Activated T-helper 1 cell treated with anti-CD3 and anti-CD28 coated beads, Interleukin-12 subunit alpha, Interleukin-12 subunit beta, Interleukin-2, Interleukin-4 antibody, amounts not matched to agents 30 ng/mL and 10 ng/mL and 1 ng/mL, durations not matched to agents 14 hours and 24 hours and 36 hours (primary cell): ENCODE data around the gene DGKD. TPM values are rescaled to one million over a fixed set of nuclear protein-coding genes. Genes with fewer than 3 reads are reported as not detected.
A peak's percentile ranks its signal among the peaks of the same experiment; 100 is the strongest.

Source experiments
- DNase-seq: peaks from one replicate; pipeline ENCODE4 v3.0.0; 2021; ENCODE audit warnings: low spot score
- H3K27ac Mint-ChIP-seq: one replicate; pipeline ENCODE4 v1.8.0; 2021; ENCODE audit warnings: mild to moderate bottlenecking, mixed read lengths
- H3K27me3 Mint-ChIP-seq: one replicate; pipeline ENCODE4 v1.8.0; 2022; ENCODE audit warnings: mild to moderate bottlenecking, moderate library complexity, mixed read lengths; ENCODE audit not compliant: insufficient read depth
- H3K36me3 Mint-ChIP-seq: one replicate; pipeline ENCODE4 v1.8.0; 2021; ENCODE audit warnings: low read depth, mixed read lengths
- H3K4me1 Mint-ChIP-seq: one replicate; pipeline ENCODE4 v1.8.0; 2021; ENCODE audit warnings: low read depth, mixed read lengths
- H3K4me3 Mint-ChIP-seq: one replicate; pipeline ENCODE4 v1.8.0; 2021; ENCODE audit warnings: mild to moderate bottlenecking, moderate library complexity, mixed read lengths
- H3K9me3 Mint-ChIP-seq: one replicate; pipeline ENCODE4 v1.8.0; 2021; ENCODE audit warnings: mixed read lengths
- intact Hi-C: fragments of 100-400 bp; cut with micrococcal nuclease; formaldehyde crosslinking; loops from one replicate; pipeline ENCODE4 v1.15.1; 2024
- total RNA-seq: library from RNA; stranded (reverse); gene quantifications from 2 replicates; pipeline ENCODE4 v1.2.3, GENCODE V29; 2022

The DGKD gene
- total RNA-seq, 1 donor from 2014 or later = 43.7 TPM

DNA sequence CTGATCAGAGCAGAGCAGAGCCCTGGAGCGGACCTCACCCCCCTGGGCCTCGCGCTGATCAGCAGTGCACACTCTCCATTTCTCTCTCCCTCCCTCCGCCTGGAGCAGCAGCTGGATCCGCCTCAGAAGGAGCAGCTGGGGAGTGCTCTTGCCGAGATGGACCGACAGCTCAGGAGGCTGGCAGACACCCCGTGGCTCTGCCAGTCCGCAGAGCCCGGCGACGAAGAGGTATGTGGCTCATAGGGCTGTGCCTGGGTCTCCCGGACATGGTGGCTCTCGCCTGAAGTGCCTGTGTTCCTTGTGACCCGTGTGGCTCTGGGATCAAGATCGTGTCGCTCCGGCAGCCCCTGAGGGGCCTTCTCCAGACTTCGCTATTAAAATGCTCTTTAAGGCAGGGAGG is 109.8 kb downstream of the DGKD start:
- no peak overlapping the region for H3K27ac Mint-ChIP-seq
- no peak overlapping the region for H3K4me3 Mint-ChIP-seq

GRCh38 chr2:233464531-233465240 is 110.4 kb downstream of the DGKD start:
- Mint-ChIP-seq H3K27ac (no peak overlapping the region), H3K36me3 (peaks cover 21% of the 10 kb centered on the region), H3K4me3 (no peak overlapping the region), H3K27me3 (no peaks in the 10 kb centered on the region), H3K4me1 (no peaks in the 10 kb centered on the region), H3K9me3 (no peaks in the 10 kb centered on the region)
- intact Hi-C loops = no loop called here
- no peak for DNase-seq

More for the DNA sequence above, 109.8 kb downstream of the DGKD start:
- Mint-ChIP-seq H3K9me3 (no peaks in the 10 kb centered on the region), H3K4me1 (no peaks in the 10 kb centered on the region), H3K27me3 (no peaks in the 10 kb centered on the region), H3K36me3 (peaks cover 18% of the 10 kb centered on the region)
- intact Hi-C loops = no loop called here
- DNase-seq = no peak

- no peak overlapping the region for H3K27ac Mint-ChIP-seq
- no peaks in the 10 kb centered on the region for H3K4me1 Mint-ChIP-seq
- intact Hi-C loops = no loop called here
- H3K27me3 Mint-ChIP-seq = no peaks in the 10 kb centered on the region
- peaks cover 17% of the 10 kb centered on the region for H3K36me3 Mint-ChIP-seq
- no peak overlapping the region for H3K4me3 Mint-ChIP-seq
- H3K9me3 Mint-ChIP-seq = no peaks in the 10 kb centered on the region
- no peak for DNase-seq
These were observed 112.8 kb downstream of the DGKD start for GRCh38 chr2:233466991-233467603.

- H3K27ac Mint-ChIP-seq = no peak overlapping the region
- intact Hi-C loops = no loop called here
- no peak for DNase-seq
- H3K27me3 Mint-ChIP-seq = no peaks in the 10 kb centered on the region
- no peak overlapping the region for H3K4me3 Mint-ChIP-seq
- H3K36me3 Mint-ChIP-seq = peaks cover 16% of the 10 kb centered on the region
- H3K4me1 Mint-ChIP-seq = no peaks in the 10 kb centered on the region
- H3K9me3 Mint-ChIP-seq = no peaks in the 10 kb centered on the region
These were observed 113.9 kb downstream of the DGKD start for GRCh38 chr2:233468047-233468740.

DNA sequence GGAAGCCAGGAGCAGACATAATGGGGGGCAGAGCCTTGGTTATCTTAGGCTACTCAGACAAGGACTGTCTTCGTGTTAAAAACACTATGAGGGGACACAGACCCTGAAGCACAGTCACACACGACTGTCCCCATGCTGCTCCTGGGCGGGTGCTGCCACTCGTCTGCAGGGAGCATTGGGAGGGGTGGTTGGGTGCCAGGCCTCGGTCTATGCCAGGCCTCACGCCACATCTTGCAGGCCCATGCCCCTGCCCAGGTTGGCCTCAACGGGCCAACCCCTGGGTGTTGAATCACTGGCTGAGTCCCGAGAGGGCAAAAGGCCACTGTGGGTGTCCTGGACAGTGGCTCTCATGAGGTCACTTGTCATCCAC is 114.4 kb downstream of the DGKD start:
- intact Hi-C loops = no loop called here
- DNase-seq = no peak
- peaks cover 12% of the 10 kb centered on the region for H3K36me3 Mint-ChIP-seq
- no peak overlapping the region for H3K27ac Mint-ChIP-seq
- no peaks in the 10 kb centered on the region for H3K27me3 Mint-ChIP-seq
- H3K4me1 Mint-ChIP-seq = no peaks in the 10 kb centered on the region
- no peaks in the 10 kb centered on the region for H3K9me3 Mint-ChIP-seq
- no peak overlapping the region for H3K4me3 Mint-ChIP-seq

DNA sequence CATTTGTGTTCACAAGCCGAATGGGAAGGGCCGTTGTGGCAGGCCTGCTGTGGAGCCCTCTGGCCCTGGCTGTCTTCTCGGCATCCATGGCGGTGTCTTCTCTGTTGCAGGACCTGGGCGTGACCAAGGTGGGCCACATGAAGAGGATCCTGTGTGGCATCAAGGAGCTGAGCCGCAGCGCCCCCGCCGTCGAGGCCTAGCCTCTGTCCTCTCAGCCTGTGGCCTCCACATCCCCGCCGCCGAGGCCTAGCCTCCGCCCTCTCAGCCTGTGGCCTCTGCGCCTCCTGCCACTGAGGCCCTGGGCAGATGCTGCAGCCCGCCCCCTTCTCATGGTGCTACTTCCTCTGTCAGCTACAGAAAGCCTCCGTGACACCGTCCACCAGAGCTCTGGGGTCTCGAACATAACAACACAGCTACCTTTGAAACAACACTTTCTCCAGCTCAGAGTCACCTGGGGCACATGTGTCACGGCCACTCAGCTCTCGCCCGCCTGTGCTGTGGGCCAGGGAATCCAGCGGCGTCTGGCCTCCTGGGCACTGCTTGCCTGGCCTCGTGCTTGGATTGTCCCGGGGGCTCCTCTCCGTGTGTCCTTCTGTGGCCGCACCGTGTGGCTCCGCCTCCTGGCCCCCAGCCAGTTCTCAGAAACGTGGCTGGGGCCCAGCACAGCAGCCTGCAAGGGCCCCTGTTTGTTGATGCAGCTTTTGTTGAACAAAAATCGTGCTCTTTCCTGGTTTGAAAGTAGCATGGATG is 115.1 kb downstream of the DGKD start:
- intact Hi-C loops = no loop called here
- H3K4me3 Mint-ChIP-seq = no peak overlapping the region

GRCh38 chr2:233470011-233470687 is 115.9 kb downstream of the DGKD start:
- H3K27me3 Mint-ChIP-seq = no peaks in the 10 kb centered on the region
- intact Hi-C loops = no loop called here
- H3K4me3 Mint-ChIP-seq = no peak overlapping the region
- H3K4me1 Mint-ChIP-seq = no peaks in the 10 kb centered on the region
- H3K9me3 Mint-ChIP-seq = no peaks in the 10 kb centered on the region
- DNase-seq = no peak
- peaks cover 12% of the 10 kb centered on the region for H3K36me3 Mint-ChIP-seq
- H3K27ac Mint-ChIP-seq = peak overlapping the region; percentile 29

More for the DNA sequence above, 115.1 kb downstream of the DGKD start:
- no peak for DNase-seq
- H3K4me1 Mint-ChIP-seq = no peaks in the 10 kb centered on the region
- H3K36me3 Mint-ChIP-seq = peaks cover 12% of the 10 kb centered on the region
- no peaks in the 10 kb centered on the region for H3K9me3 Mint-ChIP-seq
- H3K27me3 Mint-ChIP-seq = no peaks in the 10 kb centered on the region
- H3K27ac Mint-ChIP-seq = peak overlapping the region; percentile 29

- Mint-ChIP-seq H3K27me3 (no peaks in the 10 kb centered on the region), H3K36me3 (peaks cover 12% of the 10 kb centered on the region)
- intact Hi-C loops = no loop called here
These were observed 116.5 kb downstream of the DGKD start for GRCh38 chr2:233470839-233471238.

DNA sequence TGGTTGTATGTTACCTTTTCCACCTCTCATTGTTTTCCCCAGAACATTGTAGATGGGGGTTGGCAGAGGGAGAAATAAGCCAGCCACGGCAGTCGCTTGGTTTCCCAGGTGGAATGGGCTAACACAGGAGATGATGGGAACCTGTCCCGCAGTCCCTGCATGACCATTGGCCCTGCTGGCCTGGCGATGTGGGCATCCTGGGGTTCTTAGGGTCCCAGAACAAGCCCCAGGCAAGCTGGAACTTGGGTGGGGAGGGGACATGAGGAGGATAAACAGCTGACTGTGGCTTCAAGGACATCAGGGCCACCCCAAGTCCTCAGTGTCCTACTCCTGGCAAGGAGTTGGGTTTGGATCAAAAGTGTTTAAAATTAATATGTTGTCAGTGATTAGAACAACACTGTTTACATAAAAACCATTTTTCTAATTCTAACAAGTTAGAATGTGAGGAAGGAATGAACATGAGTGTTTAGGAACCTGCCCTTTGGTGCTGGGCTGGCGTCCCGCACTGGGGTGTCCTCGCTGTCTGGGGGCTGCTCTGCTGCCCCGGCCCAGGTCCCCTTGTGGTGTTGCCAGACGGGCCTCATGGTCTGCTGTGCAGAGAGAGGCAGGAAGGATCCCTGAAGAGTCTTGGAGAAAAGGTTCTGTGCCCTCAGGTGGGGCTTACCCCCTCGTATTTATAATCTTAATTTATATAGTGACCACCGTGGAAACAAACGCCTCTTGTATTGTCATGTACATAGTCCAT is 117.2 kb downstream of the DGKD start:
- H3K4me1 Mint-ChIP-seq = no peaks in the 10 kb centered on the region
- DNase-seq = no peak
- H3K9me3 Mint-ChIP-seq = no peaks in the 10 kb centered on the region
- no peak overlapping the region for H3K27ac Mint-ChIP-seq
- H3K36me3 Mint-ChIP-seq = peaks cover 12% of the 10 kb centered on the region
- no peaks in the 10 kb centered on the region for H3K27me3 Mint-ChIP-seq
- H3K4me3 Mint-ChIP-seq = no peak overlapping the region
- intact Hi-C loops = no loop called here

More at GRCh38 chr2:233470839-233471238, 116.5 kb downstream of the DGKD start:
- Mint-ChIP-seq H3K9me3 (no peaks in the 10 kb centered on the region), H3K4me3 (no peak overlapping the region), H3K4me1 (no peaks in the 10 kb centered on the region), H3K27ac (no peak overlapping the region)
- no peak for DNase-seq

DNA sequence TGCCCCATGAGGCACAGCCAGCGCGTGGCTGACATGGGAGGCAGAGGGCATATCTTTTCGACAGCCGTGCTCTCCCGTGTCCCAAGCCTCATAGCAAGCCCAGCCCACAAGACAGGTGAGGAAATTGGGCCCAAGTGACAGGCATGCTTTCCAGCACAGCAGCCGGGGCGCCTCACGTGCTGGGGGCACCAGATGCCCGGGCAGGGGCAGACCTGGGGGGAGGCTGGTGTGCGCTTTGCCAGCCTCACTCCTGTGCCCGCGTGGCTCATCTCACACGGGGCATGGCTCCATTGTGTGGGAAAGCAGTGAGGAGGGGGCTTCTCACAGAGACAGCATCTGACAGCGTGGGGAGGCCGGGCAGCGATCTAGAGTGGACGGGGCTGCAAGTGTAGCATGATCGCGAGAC is 119.1 kb downstream of the DGKD start:
- no peaks in the 10 kb centered on the region for H3K27me3 Mint-ChIP-seq
- no peak overlapping the region for H3K4me3 Mint-ChIP-seq
- intact Hi-C loops = no loop called here
- no peaks in the 10 kb centered on the region for H3K9me3 Mint-ChIP-seq
- no peak for DNase-seq
- H3K4me1 Mint-ChIP-seq = no peaks in the 10 kb centered on the region
- peaks cover 10% of the 10 kb centered on the region for H3K36me3 Mint-ChIP-seq
- no peak overlapping the region for H3K27ac Mint-ChIP-seq

DNA sequence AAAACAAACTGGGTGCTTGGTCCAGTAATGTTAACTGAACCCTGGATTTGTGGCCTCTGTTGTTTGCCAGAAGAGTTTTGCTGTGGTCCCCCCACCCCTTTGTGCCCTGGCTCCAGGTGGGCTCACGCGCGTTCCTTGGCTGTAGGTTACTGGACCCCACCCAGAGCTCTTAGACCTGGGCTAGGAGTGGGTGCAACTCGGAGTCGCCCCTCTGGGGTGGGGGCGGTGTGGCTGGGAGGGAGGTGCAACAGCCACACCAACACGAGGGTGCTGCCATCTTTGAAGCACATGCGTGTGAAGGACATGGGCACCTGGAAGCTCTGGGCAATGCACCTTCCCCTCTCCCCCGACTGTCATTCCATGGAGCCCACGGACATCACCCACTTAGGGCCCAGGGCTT is 119.6 kb downstream of the DGKD start:
- H3K27me3 Mint-ChIP-seq = no peaks in the 10 kb centered on the region
- no peak overlapping the region for H3K27ac Mint-ChIP-seq
- peaks cover 7% of the 10 kb centered on the region for H3K36me3 Mint-ChIP-seq
- intact Hi-C loops = no loop called here
- H3K4me1 Mint-ChIP-seq = no peaks in the 10 kb centered on the region
- H3K4me3 Mint-ChIP-seq = no peak overlapping the region
- no peak for DNase-seq
- no peaks in the 10 kb centered on the region for H3K9me3 Mint-ChIP-seq
